Measurements from ENCODE around the gene KCNV2. TPM values are rescaled to one million over a fixed set of nuclear protein-coding genes. Genes with fewer than 3 reads are reported as not detected.

Gene KCNV2
- total RNA-seq, 1 donor from 2014 or later = not detected

DNA sequence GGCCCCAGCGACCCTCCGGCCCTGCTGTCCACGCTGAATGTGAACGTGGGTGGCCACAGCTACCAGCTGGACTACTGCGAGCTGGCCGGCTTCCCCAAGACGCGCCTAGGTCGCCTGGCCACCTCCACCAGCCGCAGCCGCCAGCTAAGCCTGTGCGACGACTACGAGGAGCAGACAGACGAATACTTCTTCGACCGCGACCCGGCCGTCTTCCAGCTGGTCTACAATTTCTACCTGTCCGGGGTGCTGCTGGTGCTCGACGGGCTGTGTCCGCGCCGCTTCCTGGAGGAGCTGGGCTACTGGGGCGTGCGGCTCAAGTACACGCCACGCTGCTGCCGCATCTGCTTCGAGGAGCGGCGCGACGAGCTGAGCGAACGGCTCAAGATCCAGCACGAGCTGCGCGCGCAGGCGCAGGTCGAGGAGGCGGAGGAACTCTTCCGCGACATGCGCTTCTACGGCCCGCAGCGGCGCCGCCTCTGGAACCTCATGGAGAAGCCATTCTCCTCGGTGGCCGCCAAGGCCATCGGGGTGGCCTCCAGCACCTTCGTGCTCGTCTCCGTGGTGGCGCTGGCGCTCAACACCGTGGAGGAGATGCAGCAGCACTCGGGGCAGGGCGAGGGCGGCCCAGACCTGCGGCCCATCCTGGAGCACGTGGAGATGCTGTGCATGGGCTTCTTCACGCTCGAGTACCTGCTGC lies 839 bp downstream of the KCNV2 start:
- H3K9me3 Mint-ChIP-seq (ENCODE audit: low read depth) = no peaks in the 10 kb centered on the region
- no peak overlapping the region for H3K27ac Mint-ChIP-seq (ENCODE audit: unreplicated experiment)
- TF ChIP-seq, protein P1, sequence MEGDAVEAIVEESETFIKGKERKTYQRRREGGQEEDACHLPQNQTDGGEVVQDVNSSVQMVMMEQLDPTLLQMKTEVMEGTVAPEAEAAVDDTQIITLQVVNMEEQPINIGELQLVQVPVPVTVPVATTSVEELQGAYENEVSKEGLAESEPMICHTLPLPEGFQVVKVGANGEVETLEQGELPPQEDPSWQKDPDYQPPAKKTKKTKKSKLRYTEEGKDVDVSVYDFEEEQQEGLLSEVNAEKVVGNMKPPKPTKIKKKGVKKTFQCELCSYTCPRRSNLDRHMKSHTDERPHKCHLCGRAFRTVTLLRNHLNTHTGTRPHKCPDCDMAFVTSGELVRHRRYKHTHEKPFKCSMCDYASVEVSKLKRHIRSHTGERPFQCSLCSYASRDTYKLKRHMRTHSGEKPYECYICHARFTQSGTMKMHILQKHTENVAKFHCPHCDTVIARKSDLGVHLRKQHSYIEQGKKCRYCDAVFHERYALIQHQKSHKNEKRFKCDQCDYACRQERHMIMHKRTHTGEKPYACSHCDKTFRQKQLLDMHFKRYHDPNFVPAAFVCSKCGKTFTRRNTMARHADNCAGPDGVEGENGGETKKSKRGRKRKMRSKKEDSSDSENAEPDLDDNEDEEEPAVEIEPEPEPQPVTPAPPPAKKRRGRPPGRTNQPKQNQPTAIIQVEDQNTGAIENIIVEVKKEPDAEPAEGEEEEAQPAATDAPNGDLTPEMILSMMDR (IDR thresholded peaks at IDR 0.05) = no peak
- DNase-seq (ENCODE audit: low spot score) = peak; percentile 91
- H3K36me3 Mint-ChIP-seq (ENCODE audit: low read depth) = peaks cover 1% of the 10 kb centered on the region
- H3K4me3 Mint-ChIP-seq (ENCODE audit: unreplicated experiment) = no peak overlapping the region
- H3K27me3 Mint-ChIP-seq (ENCODE audit: low read depth) = no peaks in the 10 kb centered on the region
- peaks cover 5% of the 10 kb centered on the region for H3K4me1 Mint-ChIP-seq (ENCODE audit: low read depth)

DNA sequence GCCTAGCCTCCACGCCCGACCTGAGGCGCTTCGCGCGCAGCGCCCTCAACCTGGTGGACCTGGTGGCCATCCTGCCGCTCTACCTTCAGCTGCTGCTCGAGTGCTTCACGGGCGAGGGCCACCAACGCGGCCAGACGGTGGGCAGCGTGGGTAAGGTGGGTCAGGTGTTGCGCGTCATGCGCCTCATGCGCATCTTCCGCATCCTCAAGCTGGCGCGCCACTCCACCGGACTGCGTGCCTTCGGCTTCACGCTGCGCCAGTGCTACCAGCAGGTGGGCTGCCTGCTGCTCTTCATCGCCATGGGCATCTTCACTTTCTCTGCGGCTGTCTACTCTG lies 1.4 kb downstream of the KCNV2 start:
- TF ChIP-seq, protein P1 (IDR thresholded peaks at IDR 0.05) = no peak
- Mint-ChIP-seq H3K4me3 (ENCODE audit: unreplicated experiment) (no peak overlapping the region), H3K27ac (ENCODE audit: unreplicated experiment) (no peak overlapping the region), H3K27me3 (ENCODE audit: low read depth) (no peaks in the 10 kb centered on the region), H3K4me1 (ENCODE audit: low read depth) (peaks cover 5% of the 10 kb centered on the region), H3K9me3 (ENCODE audit: low read depth) (no peaks in the 10 kb centered on the region), H3K36me3 (ENCODE audit: low read depth) (peaks cover 1% of the 10 kb centered on the region)
- peak; percentile 92 for DNase-seq (ENCODE audit: low spot score)

DNA sequence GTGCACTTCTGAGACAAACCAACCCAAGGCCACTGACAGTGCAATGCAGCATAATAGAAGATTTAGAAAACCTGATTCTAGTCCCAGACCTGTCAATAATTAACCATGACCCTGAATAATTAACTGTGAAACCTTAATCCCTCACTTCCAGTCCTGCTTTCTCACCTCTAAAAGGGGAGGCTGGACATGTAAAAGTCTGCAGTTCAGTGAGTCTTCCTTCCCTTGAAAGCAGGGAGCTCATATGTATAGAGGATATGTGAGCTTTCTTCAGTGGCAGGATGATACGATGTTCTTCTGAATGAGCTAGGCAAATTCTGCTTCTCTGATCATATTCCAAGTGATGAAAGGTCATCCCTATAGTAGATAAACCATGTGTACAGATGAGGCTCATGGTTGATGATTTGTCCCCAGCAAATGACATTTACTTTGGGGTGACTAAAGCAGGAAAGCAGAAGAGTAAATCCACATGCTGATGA lies 2.9 kb downstream of the KCNV2 start:
- TF ChIP-seq, protein P1 (IDR thresholded peaks at IDR 0.05) = no peak
- H3K4me3 Mint-ChIP-seq (ENCODE audit: unreplicated experiment) = no peak overlapping the region
- H3K36me3 Mint-ChIP-seq (ENCODE audit: low read depth) = peaks cover 1% of the 10 kb centered on the region
- no peak for DNase-seq (ENCODE audit: low spot score)
- H3K9me3 Mint-ChIP-seq (ENCODE audit: low read depth) = no peaks in the 10 kb centered on the region
- no peaks in the 10 kb centered on the region for H3K27me3 Mint-ChIP-seq (ENCODE audit: low read depth)
- no peak overlapping the region for H3K27ac Mint-ChIP-seq (ENCODE audit: unreplicated experiment)
- peaks cover 5% of the 10 kb centered on the region for H3K4me1 Mint-ChIP-seq (ENCODE audit: low read depth)

DNA sequence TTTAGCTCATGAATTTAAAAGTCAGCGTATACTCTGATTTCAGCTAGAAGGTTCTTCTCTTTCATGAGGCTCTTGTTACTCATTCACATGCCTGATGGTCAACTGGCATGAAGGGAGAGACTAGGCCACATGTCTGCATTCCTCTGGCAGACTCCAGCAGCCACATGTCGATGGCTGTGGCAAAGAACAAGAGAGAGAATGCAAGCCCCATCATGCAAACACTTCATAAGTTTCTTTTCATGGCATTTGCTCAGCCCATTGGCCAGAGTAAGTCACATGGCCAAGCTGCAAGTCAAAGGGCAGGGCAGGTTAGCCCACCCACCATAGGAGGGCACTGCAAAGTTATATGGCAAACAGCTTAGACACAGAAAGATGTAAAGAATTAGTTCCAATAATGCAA lies 5.4 kb downstream of the KCNV2 start:
- no peak overlapping the region for H3K27ac Mint-ChIP-seq (ENCODE audit: unreplicated experiment)
- H3K9me3 Mint-ChIP-seq (ENCODE audit: low read depth) = no peaks in the 10 kb centered on the region
- H3K36me3 Mint-ChIP-seq (ENCODE audit: low read depth) = peaks cover 1% of the 10 kb centered on the region
- TF ChIP-seq, protein P1 (IDR thresholded peaks at IDR 0.05) = no peak
- no peak overlapping the region for H3K4me3 Mint-ChIP-seq (ENCODE audit: unreplicated experiment)
- peaks cover 5% of the 10 kb centered on the region for H3K4me1 Mint-ChIP-seq (ENCODE audit: low read depth)
- H3K27me3 Mint-ChIP-seq (ENCODE audit: low read depth) = no peaks in the 10 kb centered on the region
- DNase-seq (ENCODE audit: low spot score) = no peak

DNA sequence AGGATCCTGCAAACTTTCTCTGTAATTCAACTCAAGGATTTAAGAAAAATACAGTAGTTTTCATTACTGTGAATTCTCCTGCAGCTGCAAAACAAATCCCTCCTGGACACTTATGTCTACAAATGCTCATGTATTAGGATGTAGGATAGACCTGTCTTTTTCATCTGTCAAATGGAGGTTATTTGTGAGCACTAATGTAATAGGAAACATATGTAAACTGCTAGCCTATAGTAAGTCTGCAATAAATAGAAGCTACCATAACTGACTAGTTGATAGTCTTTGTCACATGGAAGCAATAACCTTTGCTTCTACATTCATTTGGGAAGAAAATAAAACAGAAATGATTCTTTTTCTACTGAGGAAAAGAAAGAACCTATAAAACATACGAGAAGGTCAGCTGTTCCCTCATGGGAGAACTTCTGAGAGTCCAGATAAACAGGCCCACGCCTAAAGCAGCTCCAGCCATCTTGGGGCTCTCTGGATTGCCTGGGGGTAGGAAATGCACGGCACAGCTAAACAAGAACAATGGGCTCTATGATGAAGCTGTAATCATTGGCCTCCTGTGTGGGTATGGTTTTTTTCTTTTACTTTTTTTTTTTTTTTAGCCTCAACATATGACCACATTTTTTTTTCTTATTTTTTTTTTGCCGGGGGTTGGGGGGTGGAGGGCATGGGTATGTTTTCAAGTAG lies 6.2 kb downstream of the KCNV2 start:
- Mint-ChIP-seq H3K36me3 (ENCODE audit: low read depth) (peaks cover 1% of the 10 kb centered on the region), H3K4me1 (ENCODE audit: low read depth) (peaks cover 10% of the 10 kb centered on the region), H3K4me3 (ENCODE audit: unreplicated experiment) (no peak overlapping the region), H3K27ac (ENCODE audit: unreplicated experiment) (no peak overlapping the region), H3K27me3 (ENCODE audit: low read depth) (no peaks in the 10 kb centered on the region), H3K9me3 (ENCODE audit: low read depth) (no peaks in the 10 kb centered on the region)
- TF ChIP-seq, protein P1 (IDR thresholded peaks at IDR 0.05) = no peak
- no peak for DNase-seq (ENCODE audit: low spot score)

Data from chondrocyte (in vitro differentiated cells).